Islet of Langerhans (tissue), 1 donor: ENCODE measurements around the gene SIRPB1.
"Not testable (repeated sequence)": the region's sequence is repeated elsewhere in the genome, so short reads cannot be mapped to it uniquely, and the experiment has no call there.

Source experiments
- FAIRE-seq: peaks from one replicate; lab custom pipeline; 2011; peaks lifted over from hg19 to GRCh38; lab: Jason Lieb, UNC

The SIRPB1 gene

DNA sequence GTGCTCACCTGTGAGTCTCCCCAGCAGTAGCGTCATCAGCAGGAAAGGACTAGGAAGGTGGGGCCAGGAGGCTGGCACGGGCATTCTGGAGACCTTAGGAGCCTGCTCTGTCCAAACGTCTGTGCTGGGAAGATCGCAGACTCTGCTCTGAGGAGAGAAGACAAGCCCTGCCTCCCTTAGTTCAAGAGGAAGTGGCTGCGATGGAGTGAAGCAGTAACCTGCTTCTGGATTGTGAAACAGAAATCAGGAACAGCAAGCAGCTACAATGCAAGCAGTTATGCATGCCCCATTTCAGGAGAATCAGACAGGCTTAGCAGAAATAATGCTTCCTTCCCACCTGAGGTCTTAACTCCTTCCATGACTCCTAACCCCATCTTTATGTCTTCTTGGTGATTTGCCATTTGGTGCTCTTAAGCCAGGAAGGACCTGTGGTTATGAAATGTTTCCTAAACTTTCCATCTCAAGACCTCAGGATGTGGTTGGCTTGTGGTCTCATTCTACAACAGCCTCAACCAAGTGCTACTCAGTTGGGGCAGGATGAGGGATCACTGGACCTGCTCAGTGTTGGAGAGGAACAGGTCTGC, at the start of gene SIRPB1:
Gene SIRPB1, minus strand, starts transcription at position 149 of the 584 bp plus-strand sequence. Its CDS starts 65 bp downstream, at position 84.
- FAIRE-seq, result no peak

DNA sequence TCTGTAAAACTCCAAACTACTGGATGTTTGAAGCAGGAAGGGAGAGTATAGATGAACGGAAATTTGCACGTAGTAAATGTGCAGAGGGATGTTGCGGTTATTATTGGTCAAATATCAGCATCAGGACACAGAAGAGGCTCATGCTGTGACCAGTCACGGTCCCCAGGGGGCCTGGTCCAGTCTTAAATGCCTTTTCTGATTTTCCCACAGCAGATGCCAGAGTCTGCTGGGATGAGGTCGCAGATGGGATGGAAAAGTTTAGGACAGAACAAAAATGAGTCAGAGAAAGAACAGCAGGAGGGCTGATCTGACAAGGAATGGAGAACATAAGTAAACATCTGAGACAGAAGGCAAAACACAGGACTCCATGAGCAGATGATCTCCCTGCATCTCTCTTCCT, 49.5 kb upstream of the SIRPB1 start:
- no peak for FAIRE-seq

DNA sequence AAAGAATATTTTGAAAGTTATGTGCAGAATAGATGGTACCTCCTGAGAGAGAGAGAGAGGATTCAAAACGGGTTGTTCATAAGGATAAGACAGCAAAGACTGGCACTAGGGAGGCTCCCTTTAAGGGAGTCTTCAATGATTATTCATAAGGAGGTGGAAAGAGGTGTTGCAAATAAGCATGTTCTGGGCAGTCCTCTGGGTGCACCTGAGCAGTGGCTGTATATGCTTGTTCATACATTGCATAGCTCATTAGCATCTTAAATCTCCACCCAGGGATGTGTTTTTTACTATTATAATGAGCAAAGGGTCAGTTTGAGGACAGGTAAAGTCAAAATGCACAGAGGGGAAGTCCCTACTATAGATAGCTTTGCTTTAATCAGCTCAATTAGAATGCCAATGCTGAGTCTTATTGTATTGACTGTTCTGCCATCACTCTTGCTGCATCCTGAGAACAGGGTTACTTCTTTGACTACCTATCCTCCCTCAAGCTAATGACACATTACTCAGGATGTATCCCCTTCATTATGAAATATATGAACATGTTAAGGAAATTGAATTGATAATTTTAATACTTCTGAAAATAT, 47.8 kb upstream of the SIRPB1 start:
- FAIRE-seq, result no peak

DNA sequence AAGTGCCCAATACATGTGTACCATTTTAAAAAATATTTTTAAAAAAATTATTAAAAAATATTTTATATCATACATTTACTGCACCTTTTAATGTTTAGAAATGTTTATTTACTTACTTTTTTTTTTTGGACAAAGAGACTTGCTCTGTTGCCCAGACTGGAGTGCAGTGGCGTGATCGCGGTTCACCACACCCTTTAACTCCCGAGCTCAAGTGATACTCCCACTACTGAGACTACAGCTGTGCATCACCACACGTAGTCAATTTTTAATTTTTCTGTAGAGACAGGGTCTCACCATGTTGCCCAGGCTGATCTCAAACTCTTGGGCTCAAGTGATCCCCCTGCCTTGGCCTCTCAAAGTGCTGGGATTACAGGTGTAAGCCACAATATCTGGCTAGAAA, 47.0 kb upstream of the SIRPB1 start:
- no peak for FAIRE-seq

DNA sequence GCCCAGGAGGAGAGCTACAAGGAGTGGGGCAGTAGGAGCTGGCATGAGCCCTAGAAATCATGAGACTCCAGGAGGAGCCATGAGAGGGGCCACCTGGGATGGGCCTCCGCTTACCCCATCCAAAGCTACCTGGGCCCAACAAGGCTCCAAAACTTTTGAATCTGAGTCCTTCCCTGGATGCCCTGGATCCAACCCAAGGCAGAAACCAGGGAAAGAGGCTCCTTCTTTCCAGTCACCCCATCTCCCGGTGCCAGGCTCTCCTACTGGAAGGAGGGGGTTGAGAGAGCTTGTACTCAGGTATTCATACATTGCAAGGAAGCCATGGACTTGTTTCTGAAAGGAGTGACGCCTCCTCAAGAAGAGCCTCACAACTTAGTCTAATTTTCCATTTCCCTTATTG, 45.5 kb upstream of the SIRPB1 start:
- no peak for FAIRE-seq

DNA sequence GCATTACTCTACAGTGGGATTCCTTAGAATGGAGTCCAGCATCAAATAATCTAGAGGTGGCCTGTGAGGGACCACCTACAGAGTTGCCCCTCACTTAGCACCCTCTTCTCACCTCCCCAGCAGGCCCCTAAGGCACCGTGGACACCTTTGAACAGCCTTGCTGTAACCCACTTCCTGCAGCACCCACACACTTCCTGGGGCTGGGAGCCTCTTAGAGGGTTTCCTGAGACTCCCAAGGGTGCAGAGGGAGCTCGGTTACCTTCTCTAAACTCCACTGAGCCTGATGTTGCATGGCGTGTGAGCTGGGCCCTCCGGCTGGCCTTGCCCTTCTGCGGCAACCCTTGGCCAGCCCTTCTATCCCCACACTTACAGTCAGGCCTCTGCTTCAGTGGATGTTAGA, 45.1 kb upstream of the SIRPB1 start:
- no peak for FAIRE-seq

DNA sequence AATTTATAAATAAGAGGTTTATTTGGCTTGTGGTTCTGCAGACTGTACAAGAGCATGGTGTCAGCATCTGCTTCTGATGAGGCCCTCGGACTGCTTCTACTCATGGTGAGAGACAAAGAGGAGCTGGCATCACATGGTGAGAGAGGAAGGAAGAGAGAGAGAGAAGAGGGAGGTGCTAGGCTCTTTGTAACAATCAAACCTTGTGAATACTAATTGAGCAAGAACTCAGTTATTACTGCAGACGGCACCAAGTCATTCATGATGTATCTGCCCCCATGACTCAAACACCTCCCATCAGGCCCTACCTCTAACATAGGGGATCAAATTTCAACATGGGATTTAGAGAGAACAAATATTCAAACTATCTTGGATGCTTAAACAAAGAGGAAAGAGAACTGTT, 44.1 kb upstream of the SIRPB1 start:
- FAIRE-seq, result no peak

DNA sequence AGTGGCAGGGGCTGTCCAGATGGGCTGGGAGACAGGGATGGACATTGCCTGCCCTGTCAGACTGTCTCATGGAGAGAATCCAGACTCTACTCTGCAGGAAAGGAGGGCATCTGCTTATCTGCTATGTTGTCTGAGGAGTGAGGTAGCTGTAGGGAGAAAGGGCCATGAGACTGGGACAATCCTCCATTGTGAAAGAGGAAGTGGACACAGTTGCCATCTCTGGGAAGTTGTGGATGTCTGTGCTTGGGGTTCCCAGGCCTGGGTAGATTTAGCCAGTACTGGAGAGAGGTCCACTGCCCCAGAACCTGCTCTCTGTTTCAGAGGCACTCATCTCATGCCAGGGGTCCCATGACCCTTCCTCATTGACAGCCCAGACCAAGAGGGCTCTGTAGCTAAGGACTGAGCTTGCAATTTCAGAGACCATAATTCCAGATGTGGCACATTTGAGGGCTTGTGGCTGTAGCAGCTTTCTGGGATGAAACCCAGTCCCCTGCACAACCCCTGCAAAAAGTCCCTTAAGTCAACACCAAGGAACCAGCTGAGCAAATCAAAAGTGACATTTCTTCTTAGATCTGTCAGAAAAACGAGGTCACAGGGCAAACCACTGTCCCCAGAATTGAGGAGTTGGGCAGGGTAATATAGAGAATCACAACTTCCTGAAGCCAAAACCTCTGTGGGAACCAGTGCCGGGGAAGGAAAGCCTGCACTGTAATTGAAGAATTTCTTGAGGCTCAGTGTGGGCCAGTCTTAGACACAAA, 41.9 kb upstream of the SIRPB1 start:
- no peak for FAIRE-seq

DNA sequence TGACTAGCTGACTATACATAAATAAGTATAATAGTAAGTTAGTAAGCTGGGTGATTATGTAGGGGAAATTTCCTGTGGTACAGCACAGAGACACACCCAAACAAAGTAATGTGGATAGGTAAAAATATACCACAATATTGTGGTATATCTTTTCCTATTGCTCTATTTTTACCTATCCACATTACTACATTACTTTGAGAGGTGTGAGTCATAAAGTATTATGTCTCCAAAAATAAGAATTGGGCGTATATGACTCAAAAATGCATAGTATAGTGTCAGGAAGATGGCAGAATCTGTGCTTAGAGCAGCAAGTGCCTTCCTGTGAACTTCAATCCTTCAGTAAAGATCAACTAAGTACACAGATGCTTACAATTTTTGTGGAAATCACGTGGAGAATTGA, 40.4 kb upstream of the SIRPB1 start:
- FAIRE-seq, result no peak

DNA sequence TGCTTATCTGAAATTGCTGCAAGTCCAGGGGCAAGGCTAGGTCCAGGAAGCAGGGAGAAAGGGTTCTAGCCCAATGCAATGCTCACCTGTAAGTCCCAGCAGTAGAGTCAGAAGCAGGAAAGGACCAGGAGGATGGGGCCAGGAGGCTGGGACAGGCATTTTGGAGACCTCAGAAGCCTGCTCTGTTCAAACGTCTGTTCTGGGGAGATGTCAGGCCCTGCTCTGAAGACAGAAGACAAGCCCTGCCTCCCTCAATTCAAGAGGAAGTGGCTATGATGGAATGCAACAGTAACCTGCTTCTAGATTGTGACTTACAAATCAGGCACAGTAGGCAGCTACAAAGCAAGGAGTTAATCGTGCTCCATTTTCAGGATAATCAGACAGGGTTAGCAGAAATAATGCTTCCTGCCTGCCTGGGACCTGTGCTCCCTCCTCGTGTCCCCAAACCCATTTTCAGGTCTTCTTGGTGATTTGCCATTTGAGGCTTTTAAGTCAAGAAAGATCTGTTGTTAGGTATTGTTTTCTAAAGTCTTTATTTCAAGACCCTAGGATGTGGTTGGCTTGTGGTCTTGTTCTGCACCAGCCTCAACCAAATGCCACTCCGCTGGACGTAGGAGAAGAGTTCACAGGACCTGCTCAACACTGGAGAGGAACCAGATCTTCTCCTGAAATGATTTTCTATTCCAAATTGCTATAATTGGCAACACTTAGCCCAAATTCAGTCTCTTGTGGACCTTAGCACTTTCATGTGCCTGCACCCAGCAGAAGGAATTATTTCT, 37.9 kb upstream of the SIRPB1 start, which contains the start of gene SIRPG:
Gene SIRPG, minus strand, starts transcription at position 224 of the 779 bp plus-strand sequence. Its CDS starts 65 bp downstream, at position 159.
- no peak for FAIRE-seq

DNA sequence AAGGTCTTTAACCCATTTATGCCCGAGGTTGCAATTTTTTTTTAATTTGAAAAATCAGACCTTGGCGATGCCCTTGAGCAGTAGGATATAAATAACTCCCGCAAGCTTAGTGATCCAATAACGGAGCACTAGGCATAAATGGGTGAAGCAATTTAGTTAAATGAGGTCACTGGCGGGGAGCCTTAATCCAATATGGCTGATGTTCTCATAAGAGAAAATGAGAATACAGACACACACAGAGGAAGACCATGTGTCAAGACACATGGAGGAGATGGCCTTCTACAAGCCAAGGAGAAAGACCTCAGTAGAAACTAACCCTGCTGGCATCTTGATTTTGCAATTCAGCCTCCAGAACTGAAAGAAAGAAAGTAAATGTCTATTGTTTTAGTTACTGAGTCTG, 37.0 kb upstream of the SIRPB1 start:
- no peak for FAIRE-seq

DNA sequence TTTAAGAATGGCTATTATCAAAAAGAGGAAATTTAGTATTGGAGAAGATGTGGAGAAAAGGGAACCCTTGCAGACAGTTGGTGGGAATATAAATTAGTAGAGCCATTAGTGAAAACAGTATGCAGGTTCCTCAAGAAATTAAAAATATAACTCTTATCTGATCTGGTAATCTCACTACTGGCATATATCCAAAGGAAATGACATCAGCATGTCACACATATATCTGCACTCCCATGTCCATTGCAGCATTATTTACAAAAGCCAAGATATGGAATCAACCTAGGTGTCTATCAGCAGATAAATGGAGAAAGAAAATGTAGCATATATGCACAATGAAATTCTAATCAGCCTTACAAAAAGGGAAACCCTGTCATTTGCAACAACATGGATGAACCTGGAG, 35.2 kb upstream of the SIRPB1 start:
- FAIRE-seq, result no peak

DNA sequence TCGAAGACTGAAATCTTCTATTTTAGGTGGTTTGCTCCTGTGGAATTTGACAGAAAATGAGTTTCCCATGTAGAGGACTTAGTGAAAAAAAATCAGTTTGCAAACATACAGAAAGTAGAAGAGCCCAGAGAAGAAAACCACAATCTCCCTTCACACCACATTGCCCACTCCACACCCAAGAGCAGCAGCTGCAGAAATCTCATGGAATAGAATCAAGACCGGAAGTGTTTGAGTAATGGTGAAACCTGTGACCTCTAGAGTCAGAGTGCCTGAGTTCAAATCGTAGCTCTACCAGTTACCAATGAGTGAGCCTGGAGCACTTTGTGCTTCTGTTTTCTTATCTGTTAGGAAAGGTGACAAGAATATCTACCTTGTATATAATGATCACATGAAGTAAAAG, 33.2 kb upstream of the SIRPB1 start:
- no peak for FAIRE-seq

DNA sequence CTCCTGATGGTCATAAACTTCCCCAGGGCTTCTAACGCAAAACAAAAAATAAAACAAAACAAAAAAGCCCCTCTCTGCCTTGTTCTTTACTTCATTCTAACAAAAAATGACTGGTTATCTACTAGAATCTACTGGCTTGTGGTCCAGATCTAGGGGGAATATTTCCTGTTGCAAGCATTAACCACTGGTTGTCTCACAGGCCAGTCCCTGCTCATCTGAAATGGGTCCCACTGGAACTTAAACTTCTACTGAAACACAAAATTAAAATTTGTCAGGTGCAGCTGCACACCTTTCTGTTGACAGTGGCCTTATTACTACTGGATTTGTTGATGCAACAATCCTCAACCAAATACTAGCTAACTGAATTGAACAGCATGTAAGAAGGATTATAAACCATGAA, 32.3 kb upstream of the SIRPB1 start:
- no peak for FAIRE-seq

DNA sequence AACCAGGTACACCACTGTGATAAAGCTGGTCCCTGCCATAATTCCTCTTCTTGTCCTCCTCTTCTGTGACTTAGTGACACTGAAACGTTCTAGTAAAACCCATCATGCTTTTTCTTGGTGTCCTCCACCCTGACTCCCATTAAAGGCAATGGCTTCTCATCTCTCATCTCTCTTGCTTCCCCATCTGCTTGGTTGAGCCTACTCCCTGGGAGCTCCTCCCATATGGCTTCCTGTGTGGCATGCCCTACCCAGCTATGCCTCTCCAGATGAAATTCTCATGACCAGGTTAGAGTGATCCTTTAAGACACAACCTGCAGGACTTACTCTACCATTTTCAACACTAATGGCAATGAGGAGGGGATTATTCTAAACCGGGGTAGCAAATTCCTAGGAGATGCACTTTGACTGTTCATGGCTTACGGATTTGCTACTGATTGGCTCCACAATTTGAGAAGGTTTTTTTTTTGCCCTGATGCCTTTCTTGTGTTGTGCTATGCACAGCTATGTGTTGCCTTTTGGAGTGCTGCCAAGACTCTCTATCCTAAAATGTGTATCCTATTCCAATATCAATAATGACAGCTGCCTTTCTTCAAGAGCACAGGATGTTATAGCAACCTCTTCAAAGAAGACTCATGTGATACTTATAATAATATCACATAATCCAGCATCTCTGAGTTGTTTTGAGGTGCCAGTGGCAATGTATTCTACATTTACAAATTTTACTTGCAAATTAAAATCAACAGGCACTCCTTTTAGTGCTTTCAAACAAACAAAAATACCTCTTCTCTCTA, 31.7 kb upstream of the SIRPB1 start:
- no peak for FAIRE-seq

DNA sequence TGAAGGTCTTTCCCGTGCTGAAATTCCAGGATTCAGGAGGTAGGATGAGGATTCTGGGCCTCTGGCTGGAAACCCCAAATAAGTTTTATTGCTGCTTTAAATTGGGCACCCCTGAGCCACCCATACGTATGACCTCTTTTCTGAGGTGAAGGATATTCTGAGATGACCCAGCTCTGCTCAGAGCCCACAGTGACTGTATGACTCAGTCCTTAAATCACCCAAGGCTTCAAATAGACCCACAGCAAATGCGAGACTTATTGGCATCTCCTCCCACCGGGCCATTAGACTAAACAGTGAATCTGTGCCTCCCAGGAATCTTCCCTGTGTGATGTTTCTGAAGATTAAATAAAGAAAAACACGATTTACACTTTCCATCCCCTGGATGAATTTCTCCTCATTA, 28.3 kb upstream of the SIRPB1 start:
- no peak for FAIRE-seq

DNA sequence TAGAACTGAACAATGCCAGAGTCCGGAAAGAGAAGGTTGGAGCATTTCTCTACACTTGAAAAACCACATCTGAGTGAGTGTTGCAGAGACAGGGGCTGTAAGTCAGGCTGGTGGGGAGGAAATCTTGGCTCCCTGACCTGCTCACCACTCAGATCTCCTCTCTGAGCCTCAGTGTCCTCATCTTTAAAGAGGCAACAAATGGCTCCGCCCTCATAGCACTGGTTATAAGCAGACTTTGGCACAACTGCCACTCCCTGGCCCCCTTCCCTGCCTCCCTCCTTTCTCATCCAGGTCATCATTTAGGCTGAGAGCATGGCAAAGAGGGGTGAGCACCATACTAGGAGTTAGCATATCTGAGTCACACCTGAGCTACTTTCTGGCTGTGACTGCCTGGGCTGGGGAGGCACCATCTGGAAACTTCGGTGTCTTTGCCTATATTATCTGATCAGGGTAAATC, 27.2 kb upstream of the SIRPB1 start:
- no peak for FAIRE-seq

DNA sequence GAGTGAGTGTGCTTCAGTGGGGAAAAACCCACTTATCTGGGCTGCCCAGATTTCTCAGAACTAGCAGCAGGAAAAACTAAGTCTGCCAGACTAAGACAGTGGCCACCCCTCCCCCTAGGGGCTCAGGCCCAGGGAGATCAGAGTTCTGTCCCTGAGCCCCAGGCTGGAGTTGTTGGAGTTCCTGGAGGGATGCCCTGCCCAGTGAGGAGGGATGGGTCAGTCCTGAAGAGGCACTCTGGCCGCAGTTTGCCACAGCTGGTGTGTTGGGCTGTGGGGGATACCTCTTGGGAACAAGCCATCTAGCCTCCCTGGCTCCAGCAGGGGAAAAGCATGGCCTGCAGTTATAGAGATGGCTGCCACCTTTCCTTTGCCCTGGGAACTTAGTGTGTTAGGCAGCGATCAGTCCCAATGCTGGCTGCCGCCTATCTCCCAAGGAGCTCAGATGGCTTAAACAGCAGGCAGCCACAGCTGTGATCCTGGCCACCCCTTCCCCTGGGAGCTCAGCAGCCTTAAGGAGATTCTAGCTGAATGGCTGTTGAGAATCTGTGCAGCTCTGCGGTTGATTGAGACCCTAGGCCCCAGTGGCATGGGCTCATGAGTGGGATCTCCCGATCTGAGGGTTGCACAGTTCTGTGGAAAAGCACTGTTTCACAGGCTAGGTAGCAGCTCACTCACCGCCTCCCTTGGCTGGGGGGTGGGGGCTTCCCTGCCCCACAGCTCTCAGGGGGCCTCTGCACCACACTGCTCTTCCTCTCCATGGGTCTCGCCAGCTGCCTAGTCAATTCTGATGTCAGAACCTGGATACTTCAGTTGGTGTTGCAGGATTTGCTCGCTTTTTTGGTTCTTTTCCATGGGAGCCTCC, 24.5 kb upstream of the SIRPB1 start:
- no peak for FAIRE-seq

DNA sequence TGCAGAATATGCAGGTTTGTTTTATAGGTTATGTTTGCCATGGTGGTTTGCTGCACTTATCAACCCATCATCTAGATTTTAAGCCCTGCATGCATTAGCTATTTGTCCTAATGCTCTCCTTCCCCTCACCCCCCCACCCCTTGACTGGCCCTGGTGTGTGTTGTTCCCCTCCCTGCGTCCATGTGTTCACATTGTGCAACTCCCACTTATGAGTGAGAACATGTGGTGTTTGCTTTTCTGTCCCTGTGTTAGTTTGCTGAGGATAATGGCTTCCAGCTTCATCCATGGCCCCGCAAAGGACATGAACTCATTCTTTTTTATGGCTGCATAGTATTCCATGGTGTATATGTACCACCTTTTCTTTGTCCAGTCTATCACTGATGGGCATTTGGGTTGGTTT, 18.8 kb upstream of the SIRPB1 start:
- FAIRE-seq, result not testable (repeated sequence)

DNA sequence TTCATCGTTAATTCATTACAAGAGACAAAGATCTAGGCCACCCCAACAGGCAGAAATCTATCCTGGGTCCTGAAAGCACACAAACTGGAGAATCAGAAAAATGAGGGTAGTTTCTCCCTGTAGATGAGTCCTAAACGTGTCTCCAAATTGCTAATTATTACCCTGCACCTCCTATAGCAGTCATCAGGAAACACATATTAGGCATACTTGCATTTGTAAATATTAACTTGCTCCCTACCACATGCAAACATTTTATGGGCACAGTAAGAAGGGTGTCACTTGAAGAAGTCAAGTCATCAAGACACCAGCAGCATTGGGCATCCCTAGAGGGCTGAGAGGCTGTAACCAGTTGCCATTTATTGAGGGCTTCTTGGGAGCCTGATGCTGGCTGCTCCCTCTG, 17.9 kb upstream of the SIRPB1 start:
- FAIRE-seq, result no peak

DNA sequence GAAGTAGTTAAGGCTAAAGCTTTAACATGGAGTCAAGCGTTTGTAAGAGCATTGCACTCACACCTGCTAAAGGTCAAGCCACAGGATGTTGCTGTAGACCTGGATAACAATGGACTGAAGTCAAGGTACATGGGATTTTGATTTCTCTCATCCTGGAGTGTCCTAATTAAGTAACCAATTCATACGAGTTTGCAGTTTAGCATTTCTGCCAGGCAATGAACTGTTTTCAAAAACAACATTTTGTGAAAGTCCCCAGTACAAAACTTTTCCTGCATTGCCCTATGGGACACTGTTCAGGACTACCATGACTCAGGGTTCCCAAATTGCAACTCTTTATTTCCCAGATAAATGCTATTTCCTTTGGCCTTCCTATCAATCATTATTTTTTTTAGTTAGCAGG, 17.4 kb upstream of the SIRPB1 start:
- FAIRE-seq, result no peak
